GM12891 (cell line): ENCODE measurements around the gene CEP76.

Source experiments
- POLR2A ChIP-seq: IDR thresholded peaks from 2 replicates; pipeline ENCODE4 v1.6.1; 2011; ENCODE audit warnings: low read depth, low read length, control low read depth
- POLR2AphosphoS5 ChIP-seq: IDR thresholded peaks from 2 replicates; pipeline ENCODE4 v1.6.1; 2011; ENCODE audit warnings: low read depth, low read length, control low read depth
- SPI1 ChIP-seq: IDR thresholded peaks from 2 replicates; pipeline ENCODE4 v1.6.1; 2011; ENCODE audit warnings: low read depth, low read length, control low read depth
- TAF1 ChIP-seq: IDR thresholded peaks from 2 replicates; pipeline ENCODE4 v1.6.1; 2011; ENCODE audit warnings: low read depth, low read length, control low read depth

DNA sequence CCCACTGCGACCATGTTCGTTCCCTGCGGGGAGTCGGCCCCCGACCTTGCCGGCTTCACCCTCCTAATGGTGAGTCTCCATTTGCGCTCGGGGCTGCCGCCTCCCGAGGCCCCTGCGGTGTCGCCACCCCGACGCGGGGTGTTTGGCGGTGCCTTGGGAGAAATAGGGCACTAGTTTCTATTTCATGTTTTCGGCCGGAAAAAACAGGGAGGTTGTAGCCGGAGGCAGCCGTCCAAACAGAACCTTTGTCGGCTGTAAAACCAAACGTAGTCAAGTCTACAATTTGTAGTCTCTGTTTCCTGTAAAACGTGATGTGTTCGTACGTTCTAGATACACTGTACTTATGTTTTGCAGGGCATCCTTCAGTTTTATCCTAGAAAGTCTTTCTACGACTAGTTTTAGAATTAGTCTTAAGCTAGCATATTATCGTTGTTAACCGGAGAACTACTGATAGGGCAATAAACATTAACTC is 609 bp upstream of the CEP76 start:
- TF ChIP-seq SPI1 (no peak), POLR2AphosphoS5 (no peak), TAF1 (no peak), POLR2A (no peak)
